SW 1271 (cell line): ENCODE data around the gene SCAF11.

ENCODE experiments used
- DNase-seq, 2 experiments: peaks; one replicate each; lab custom pipeline; 2025; lab: John Stamatoyannopoulos, UW

SCAF11 gene

GRCh38 chr12:45981075-45981837 lies 9.1 kb downstream of the SCAF11 start:
- DNase-seq = no peak

- DNase-seq = no peak
Measured at GRCh38 chr12:45980540-45980939, 9.8 kb downstream of the SCAF11 start.

DNA sequence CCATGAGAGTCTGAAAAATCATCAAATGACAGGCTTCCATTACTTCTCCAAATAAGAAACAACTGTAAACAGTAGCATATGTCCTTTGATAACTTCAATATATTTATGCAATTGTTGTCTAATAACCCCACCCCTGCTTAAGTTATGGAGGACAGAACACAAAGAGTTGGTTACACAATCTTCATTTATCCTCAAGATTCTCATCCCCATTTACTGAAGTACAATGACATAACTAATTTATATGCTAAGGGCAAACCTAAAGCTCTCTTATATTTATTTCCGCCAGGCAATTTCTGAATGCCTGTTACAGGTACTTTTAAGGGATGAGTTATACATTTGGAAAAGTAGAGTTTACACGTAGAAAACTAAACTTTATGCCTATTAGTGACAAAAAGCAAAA lies 12.3 kb downstream of the SCAF11 start:
- no peak for DNase-seq

DNA sequence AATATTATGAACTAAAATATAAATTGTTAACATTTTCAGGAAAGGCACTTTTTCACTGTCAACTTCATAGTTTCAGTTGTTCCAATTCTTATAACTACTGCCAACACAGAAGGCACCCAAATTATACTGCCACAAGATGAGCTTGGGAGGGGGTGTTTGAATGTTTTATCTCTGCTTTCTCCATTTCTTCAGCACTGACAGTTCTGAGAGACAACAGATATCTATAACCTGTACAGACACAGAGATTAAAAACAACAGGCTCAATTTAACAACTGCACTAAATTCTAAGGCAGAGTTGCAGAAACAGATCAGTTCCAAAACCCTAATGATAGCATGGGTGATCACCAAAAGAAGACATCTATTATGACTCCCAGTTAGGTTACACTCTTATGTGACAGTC lies 12.8 kb downstream of the SCAF11 start:
- no peak for DNase-seq

GRCh38 chr12:45975506-45975905 lies 14.9 kb downstream of the SCAF11 start:
- no peak for DNase-seq

GRCh38 chr12:45974883-45975282 lies 15.5 kb downstream of the SCAF11 start:
- no peak for DNase-seq

DNA sequence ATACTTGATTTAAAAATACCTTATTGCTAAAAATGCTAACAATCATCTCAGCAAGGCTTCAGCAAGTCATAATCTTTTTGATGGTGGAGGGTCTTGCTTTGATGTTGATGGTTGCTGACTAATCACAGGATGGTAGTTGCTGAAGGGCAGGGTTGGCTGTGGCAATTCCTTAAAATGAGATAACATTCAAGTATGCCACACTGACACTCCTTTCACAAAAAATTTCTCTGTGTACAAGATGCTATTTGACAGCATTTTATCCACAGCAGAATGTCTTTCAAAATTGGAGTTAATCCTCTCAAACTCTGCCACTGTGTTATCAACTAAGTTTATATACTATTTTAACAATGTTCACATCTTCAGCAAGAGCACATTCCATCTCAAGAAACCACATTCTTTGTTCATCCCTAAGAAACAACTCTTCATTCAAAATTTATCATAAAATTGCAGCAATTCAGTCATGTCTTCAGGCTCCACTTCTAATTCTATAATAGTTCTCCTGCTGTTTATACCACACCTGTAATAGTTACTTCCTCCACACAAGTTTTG lies 16.1 kb downstream of the SCAF11 start:
- no peak for DNase-seq

DNA sequence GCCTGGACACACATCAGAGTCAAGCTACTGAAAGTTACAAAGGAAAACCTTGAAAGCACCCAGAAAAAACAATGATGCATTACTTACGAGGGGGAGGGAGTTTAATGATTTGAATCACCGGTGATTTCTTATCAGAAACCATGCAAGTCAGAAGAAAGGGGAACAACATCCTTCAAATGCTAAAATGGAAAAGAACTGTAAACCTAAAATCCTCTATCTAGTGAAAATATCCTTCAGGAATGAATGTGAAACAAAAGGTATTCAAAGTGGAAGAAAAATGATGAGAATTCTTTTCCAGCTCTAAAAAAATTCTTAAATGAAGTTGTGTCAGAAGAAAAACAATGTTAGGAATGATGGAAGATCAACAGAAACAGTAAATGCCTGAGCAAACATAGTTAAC lies 16.8 kb downstream of the SCAF11 start:
- DNase-seq = no peak

- DNase-seq = no peak
Measured at GRCh38 chr12:45970391-45970790, 20.0 kb downstream of the SCAF11 start.

GRCh38 chr12:45969084-45969483 lies 21.3 kb downstream of the SCAF11 start:
- DNase-seq = no peak

DNA sequence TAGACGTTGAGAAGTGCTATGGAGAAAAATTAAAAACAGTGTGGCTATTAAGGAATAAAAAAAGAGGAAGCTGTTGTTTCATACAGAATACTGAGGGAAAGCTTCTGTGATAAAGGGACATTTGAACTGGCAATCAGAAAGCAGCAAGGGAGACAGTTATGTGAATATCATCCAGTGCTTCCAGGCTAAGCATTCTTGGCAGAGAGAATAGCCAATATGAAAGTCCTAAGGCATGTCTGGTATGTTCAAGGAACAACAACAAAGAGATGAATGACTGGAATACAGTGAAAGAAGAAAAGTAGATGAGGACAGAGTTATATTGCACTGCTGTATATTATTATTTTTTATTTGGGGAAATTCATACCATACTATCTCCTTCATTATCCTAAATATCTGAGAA lies 23.9 kb downstream of the SCAF11 start:
- peak in 1 of 2 experiments; percentile 67 for DNase-seq

DNA sequence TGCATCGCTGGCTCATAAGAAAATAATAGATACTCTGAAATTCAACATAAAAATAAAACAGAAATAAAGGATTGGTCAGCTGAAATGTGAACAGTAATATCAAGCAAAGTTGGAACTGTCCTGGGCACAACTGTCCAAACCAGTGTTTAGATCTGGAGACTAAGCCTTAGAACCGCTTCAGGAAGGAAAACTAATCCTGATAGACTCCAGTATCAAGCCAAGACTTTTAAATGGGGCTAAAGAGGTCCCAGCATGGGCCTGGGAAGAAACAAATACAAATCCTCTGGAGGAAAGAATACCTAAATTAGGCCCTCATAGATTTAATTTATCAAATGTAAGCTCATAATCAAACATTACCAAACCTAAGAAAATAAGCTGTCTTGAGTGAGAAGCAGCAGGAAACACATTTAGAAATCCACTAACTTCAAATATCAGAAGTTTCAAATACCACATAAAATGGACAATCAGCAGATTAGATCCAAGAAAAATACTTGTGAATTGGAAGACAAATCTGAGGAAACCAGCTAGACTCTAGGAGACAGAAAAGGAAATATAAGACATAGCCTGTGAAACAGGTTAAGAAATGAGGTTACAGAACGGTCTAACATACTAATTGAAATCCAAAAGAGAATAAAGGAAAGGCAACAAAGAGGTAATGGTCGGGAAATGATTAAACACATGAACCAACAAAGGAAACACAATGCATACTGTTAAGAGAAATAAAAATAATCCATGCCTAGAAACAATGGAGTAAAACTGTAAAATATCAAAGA lies 27.6 kb downstream of the SCAF11 start:
- no peak for DNase-seq

DNA sequence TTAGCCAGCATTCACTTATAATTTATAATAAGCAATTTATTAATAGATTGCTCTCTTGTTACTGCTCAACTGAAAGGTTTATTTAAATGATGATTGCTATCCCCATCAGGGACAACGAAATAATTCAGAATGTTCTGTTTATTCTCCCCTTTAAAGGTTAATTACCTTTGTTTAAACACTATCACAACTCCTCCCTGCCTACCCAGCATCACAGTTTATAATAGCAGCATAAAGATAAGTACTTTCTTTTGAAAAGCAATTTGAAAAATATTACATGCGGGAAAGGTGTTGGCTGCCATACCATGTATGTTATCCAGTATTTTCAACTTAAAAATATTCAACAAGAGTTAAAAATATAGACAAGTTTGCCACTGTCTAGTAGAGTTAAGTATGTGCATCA lies 30.6 kb downstream of the SCAF11 start:
- DNase-seq = no peak

DNA sequence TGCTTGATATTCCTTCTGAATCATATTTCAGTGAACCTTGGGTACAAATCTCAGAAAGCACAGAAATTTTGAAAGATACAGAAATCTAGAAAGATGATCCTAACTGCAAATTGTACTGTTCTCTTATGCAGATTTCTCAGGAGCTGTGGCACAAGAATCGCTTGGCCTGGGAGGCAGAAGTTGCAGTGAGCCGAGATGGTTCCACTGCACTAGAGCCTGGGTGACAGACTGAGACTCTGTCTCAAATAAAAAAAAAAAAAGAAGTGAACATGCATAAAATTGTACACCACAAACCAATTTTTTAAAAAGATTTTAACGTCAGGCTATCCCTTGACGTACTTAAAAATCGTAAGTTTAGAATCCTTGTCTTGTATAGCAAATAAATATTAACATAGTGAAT lies 31.3 kb downstream of the SCAF11 start:
- DNase-seq = no peak

DNA sequence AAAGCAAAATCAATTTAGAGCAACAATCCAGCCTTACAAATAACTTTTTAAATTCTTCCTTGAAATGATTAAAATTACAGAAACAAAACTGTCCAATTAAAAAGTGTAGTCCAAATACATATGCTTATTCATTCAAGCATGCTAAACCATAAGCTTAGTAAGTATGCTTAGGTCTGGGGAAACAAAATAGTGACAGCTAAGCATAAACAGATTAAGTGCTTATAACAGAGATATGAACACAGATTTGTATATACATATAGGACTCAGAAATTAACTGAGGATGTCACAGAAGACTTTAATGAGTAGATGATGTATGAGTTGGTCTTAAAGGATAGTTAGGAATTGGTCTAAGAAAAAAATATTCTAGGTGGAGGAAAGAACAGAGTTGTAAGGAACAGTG lies 41.8 kb downstream of the SCAF11 start:
- DNase-seq = no peak

GRCh38 chr12:45946435-45946834 lies 43.9 kb downstream of the SCAF11 start:
- no peak for DNase-seq

DNA sequence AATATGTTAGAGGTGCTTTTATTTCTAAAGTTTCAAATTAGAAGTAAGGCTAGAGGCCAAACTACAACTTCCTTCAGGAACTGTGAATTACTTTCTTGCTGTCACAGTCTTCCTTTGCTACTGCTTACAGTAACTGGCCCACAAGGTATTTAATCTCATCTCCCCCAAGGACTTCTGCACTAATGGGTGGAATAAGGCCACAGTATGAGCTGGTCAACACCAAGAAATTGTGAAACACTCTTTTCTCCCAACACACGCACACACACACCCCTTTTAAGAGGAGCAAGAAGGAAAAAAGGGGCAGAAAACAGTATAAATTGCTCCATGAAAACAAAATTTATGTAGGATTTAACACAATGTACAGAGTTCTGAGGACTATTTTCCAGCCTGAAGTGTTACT lies 45.6 kb downstream of the SCAF11 start:
- DNase-seq = no peak

- DNase-seq = no peak
Measured at GRCh38 chr12:45939759-45940158, 50.6 kb downstream of the SCAF11 start.

DNA sequence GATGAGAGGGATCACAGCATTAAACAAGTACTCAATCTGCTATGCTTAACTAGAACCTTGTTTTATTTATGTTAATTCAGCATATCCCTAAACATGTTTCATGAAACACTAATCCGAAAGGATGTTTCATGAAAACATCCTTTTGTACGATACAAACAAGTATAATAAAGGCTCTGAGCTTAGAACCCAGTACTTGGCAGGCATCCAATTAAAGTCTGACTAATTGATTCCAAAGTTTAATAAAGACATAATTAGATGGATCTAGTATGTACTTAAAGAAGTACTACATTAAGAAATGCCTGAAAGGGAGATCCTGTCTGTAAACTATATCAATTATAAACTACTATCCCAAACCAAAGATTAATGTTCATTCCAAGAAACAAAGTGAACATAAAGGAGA lies 51.8 kb downstream of the SCAF11 start:
- DNase-seq = no peak

DNA sequence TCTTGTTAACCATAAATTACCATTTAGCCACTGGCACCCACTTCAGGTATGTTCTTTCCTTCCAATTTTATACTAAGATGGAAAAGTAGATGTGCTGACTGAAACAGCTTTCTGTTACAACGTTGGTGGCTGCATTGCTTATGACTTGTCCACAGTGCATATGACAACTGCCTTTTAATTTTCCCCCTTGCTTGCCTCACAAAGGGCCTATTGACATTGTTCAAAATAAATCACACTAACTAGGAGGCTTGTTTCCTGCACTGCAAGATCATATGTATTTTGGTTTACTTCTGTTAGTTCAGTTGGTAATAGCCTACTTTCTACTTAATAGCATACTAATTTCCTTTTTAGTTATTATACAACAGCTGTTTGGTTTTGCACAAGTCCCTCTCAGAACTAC lies 55.4 kb downstream of the SCAF11 start:
- DNase-seq = no peak

DNA sequence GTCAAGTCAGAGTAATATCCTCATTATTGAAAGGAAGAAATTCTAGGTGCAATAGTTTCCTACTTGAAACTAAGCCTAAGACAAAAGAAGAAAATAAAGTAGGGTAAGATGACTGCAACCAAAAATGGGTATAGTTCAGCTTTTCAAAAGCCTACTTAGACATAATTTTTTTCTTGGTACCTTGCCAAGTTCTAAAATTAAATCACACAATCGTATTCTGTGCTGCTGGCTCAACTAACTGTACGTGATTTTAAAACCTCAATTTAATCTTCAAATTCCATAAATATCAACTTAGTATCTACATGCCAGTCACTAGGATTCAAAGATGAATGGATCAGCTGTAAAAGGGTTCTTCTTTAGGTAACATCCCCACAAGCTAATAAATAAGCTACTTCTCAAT lies 56.9 kb downstream of the SCAF11 start:
- DNase-seq = no peak

DNA sequence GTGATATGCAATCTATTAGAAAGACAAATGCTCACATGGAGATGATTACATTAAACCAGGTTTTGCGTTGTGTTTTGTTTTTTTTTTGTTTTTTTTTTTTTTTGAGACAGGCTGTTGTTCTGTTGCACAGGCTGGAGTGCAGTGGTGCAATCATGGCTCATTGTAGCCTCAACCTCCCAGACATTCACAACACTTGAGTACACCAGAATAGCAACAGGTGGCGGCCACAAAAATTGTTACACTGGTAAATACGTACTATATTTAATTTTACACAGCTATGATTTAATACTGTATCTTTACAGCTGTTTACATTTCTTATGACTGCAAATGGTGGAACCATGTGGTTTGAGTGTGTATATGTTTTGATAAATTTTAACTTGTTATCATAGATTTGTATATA lies 60.0 kb downstream of the SCAF11 start:
- no peak for DNase-seq

DNA sequence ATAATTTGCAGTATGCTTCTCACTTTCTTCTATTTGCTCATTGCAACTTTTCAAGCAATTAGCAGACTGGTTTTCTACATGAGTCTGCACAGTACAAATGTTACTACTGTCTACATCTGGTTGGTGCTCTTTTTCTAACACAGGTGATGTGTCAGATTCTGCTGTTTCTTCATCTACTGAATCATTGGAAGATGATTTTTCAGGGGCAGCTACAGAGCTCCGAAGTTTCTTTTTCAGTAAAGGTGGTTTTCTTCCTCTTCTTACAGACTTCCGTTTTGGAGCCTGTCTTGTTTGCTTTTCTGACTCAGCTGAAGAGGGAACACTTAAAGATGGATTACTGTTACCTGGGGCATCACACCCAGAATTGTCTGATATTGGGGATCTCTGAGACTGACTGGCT lies 62.1 kb downstream of the SCAF11 start:
- DNase-seq = no peak
